ENCODE results near the gene SCART1. TPM values are rescaled to one million over a fixed set of nuclear protein-coding genes. Genes with fewer than 3 reads are reported as not detected.
"Not testable (repeated sequence)": the region's sequence is repeated elsewhere in the genome, so short reads cannot be mapped to it uniquely, and the experiment has no call there.

Gene SCART1
- total and polyA plus RNA-seq, 10 of the 15 experiments (the other 5 are each of a cell fraction or from before 2014, with no cell fraction given): 0.05 to 22.0 (median 0.58) TPM

DNA sequence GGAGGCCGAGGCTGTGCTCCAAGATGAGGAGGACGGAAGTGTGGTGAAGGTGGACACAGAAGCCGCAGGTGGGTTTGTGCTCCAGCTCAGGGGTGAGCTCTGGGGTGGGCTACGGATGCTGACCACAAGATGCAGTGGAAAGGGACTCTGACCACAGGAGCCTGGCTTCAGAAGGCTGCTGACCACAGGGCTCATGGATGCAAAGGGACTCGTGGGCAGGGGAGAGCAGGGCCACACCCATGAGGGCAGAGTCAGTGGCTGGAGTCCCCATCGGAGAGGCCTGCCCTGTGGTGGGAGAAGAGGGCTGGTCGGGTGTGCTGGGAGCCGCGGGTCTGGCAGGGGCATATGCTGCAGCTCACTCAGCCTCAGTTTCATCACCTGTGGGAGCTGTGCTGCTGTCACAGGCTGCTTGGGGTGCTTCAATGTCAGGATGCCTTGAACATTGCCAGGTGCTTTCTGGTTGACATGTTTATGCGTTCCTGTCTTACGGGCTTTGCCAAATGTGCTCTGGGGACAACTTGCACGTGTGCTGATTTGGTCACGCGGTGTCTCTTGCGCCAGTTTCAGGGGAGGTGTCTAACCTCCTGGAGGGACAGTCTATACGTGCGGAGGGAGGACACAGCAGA lies 13.7 kb downstream of the SCART1 start:
- Histone ChIP-seq H3K4me3 (no peak overlapping the region), H3K27ac (ENCODE audit: control insufficient read depth, insufficient read depth) (no peak overlapping the region), H3K4me1 (ENCODE audit: control insufficient read depth, insufficient read depth, low read length) (no peaks in the 10 kb centered on the region), H3K36me3 (ENCODE audit: control insufficient read depth in 2 of 2, insufficient read depth in 2 of 2, low read length in 1 of 2) (no peaks in the 10 kb centered on the region), H3K79me2 (ENCODE audit: control insufficient read depth, insufficient read depth, low read length) (no peaks in the 10 kb centered on the region), H3K4me2 (ENCODE audit: control insufficient read depth, insufficient read depth) (no peak overlapping the region), H3K9ac (ENCODE audit: control insufficient read depth, insufficient read depth, low read length) (no peak overlapping the region), H4K20me1 (ENCODE audit: control insufficient read depth, insufficient read depth) (no peaks in the 10 kb centered on the region), H3K27me3 (replicated peaks in 1 of 2; ENCODE audit: control insufficient read depth in 2 of 2, insufficient read depth in 2 of 2, low read length in 1 of 2) (no peaks in the 10 kb centered on the region), H3K9me3 (replicated peaks; ENCODE audit: control insufficient read depth, insufficient read depth, low read length) (no peaks in the 10 kb centered on the region; the same call in 2 of the 3 replicates), H2AFZ (ENCODE audit: control insufficient read depth, low read depth, low read length) (no peak overlapping the region)
- no peak for ATAC-seq
- DNase-seq (ENCODE audit: low read depth, low spot score): no peak
- SMC1A ChIA-PET (ENCODE audit: uncharacterized antibody, unreplicated experiment): no interaction called here
- in situ Hi-C loops (cut with MboI): no loop called here
- POLR2A ChIA-PET: no interaction called here
- 45% methylated on average over 16 of the region's 17 CpGs for WGBS (ENCODE audit: insufficient coverage, insufficient replicate concordance, low lambda C conversion rate, missing lambda C conversion rate)
- BruUV-seq (replicated peaks): no TSS peak
- FAIRE-seq: no peak
- TF ChIP-seq RELA (IDR thresholded peaks at IDR 0.05; ENCODE audit: borderline replicate concordance, partially characterized antibody): no peak
- no peak for TF ChIP-seq SREBF2 (IDR thresholded peaks at IDR 0.05; ENCODE audit: low read length)
- TF ChIP-seq ZZZ3 (IDR thresholded peaks at IDR 0.05; ENCODE audit: control insufficient read depth, insufficient read length, low read depth): no peak
- intact Hi-C loops (cut with micrococcal nuclease; ENCODE audit: unreplicated experiment): no loop called here
- CTCF ChIA-PET: no interaction called here
- RAD21 ChIA-PET (ENCODE audit: unreplicated experiment): no interaction called here

GRCh38 chr10:133469205-133469604 lies 15.5 kb downstream of the SCART1 start:
- WGBS (ENCODE audit: insufficient coverage, insufficient replicate concordance, low lambda C conversion rate, missing lambda C conversion rate): 32% methylated on average over 2 of the region's 3 CpGs
- intact Hi-C loops (cut with micrococcal nuclease; ENCODE audit: unreplicated experiment); H3K27me3 ChIP-seq (replicated peaks in 1 of 2; ENCODE audit: control insufficient read depth in 2 of 2, insufficient read depth in 2 of 2, low read length in 1 of 2); H3K4me2 ChIP-seq (ENCODE audit: control insufficient read depth, insufficient read depth); H3K27ac ChIP-seq (ENCODE audit: control insufficient read depth, insufficient read depth); SMC1A ChIA-PET (ENCODE audit: uncharacterized antibody, unreplicated experiment); in situ Hi-C loops (cut with MboI); H3K9ac ChIP-seq (ENCODE audit: control insufficient read depth, insufficient read depth, low read length); H3K79me2 ChIP-seq (ENCODE audit: control insufficient read depth, insufficient read depth, low read length); RAD21 ChIA-PET (ENCODE audit: unreplicated experiment); DNase-seq (ENCODE audit: low read depth, low spot score); FAIRE-seq; H4K20me1 ChIP-seq (ENCODE audit: control insufficient read depth, insufficient read depth); H2AFZ ChIP-seq (ENCODE audit: control insufficient read depth, low read depth, low read length); H3K9me3 ChIP-seq (replicated peaks; ENCODE audit: control insufficient read depth, insufficient read depth, low read length); H3K36me3 ChIP-seq (ENCODE audit: control insufficient read depth in 2 of 2, insufficient read depth in 2 of 2, low read length in 1 of 2); H3K4me1 ChIP-seq (ENCODE audit: control insufficient read depth, insufficient read depth, low read length); BruUV-seq (replicated peaks); POLR2A ChIA-PET; H3K4me3 ChIP-seq; ATAC-seq: not testable (repeated sequence)
- CTCF ChIA-PET: interaction anchor here (0.6 kb wide), 1 partner anchor 78 kb away, joined by 3 read pairs; no protein-coding TSS in a partner anchor
